ENCODE data around the gene UBTD2. TPM values are rescaled to one million over a fixed set of nuclear protein-coding genes. Genes with fewer than 3 reads are reported as not detected.

The UBTD2 gene
- polyA plus RNA-seq, 1 donor from 2014 or later = 89.9 TPM

DNA sequence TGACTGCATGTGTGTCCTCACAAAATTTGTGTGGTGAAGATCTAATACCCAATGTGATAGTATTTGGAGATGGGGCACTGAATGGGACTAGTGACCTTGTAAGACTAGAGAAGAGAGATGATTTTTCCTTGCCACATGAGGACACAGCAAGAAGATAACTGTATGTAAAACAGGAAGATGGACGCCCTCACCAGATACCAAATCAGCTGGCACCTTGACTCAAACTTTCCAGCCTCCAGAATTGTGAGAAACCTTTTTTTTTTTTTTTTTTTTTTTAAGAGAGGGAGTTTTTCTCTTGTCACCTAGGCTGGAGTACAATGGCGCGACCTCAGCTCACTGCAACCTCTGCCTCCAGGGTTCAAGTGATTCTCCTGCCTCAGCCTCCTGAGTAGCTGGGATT lies 40.3 kb downstream of the UBTD2 start:
- H3K36me3 ChIP-seq (ENCODE audit: insufficient read depth, low read length) = no peaks in the 10 kb centered on the region
- no peaks in the 10 kb centered on the region for H3K27me3 ChIP-seq (ENCODE audit: insufficient read depth, low read depth, low read length)
- no peak overlapping the region for H3K4me3 ChIP-seq (ENCODE audit: low read length)
- H3K9me2 ChIP-seq (ENCODE audit: insufficient read depth, low read length) = no peaks in the 10 kb centered on the region
- no peak overlapping the region for H3K27ac ChIP-seq (ENCODE audit: low read length)
- no peak overlapping the region for H2AFZ ChIP-seq (ENCODE audit: low read depth, low read length)
- H3K9me3 ChIP-seq (ENCODE audit: low read length) = no peaks in the 10 kb centered on the region
- peaks cover 78% of the 10 kb centered on the region for H3K79me2 ChIP-seq (replicated peaks; ENCODE audit: insufficient read depth, low read length)
- no peaks in the 10 kb centered on the region for H4K20me1 ChIP-seq (ENCODE audit: insufficient read depth)
- TF ChIP-seq TAF1 (IDR thresholded peaks at IDR 0.05; ENCODE audit: low read depth) = no peak
- TF ChIP-seq EP300 (conservative IDR thresholded peaks at IDR 0.05; ENCODE audit: poor library complexity, severe bottlenecking) = no peak
- no peak for TF ChIP-seq EZH2 (IDR thresholded peaks at IDR 0.05; ENCODE audit: borderline replicate concordance, insufficient read depth, low read length, poor library complexity, severe bottlenecking)
- no peak for TF ChIP-seq SMC3 (conservative IDR thresholded peaks at IDR 0.05; ENCODE audit: poor library complexity)
- no peak for TF ChIP-seq RAD21 (conservative IDR thresholded peaks at IDR 0.05)
- TF ChIP-seq, protein P1, sequence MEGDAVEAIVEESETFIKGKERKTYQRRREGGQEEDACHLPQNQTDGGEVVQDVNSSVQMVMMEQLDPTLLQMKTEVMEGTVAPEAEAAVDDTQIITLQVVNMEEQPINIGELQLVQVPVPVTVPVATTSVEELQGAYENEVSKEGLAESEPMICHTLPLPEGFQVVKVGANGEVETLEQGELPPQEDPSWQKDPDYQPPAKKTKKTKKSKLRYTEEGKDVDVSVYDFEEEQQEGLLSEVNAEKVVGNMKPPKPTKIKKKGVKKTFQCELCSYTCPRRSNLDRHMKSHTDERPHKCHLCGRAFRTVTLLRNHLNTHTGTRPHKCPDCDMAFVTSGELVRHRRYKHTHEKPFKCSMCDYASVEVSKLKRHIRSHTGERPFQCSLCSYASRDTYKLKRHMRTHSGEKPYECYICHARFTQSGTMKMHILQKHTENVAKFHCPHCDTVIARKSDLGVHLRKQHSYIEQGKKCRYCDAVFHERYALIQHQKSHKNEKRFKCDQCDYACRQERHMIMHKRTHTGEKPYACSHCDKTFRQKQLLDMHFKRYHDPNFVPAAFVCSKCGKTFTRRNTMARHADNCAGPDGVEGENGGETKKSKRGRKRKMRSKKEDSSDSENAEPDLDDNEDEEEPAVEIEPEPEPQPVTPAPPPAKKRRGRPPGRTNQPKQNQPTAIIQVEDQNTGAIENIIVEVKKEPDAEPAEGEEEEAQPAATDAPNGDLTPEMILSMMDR (IDR thresholded peaks at IDR 0.05; ENCODE audit: poor library complexity, severe bottlenecking) = no peak
- TF ChIP-seq, protein P2, sequence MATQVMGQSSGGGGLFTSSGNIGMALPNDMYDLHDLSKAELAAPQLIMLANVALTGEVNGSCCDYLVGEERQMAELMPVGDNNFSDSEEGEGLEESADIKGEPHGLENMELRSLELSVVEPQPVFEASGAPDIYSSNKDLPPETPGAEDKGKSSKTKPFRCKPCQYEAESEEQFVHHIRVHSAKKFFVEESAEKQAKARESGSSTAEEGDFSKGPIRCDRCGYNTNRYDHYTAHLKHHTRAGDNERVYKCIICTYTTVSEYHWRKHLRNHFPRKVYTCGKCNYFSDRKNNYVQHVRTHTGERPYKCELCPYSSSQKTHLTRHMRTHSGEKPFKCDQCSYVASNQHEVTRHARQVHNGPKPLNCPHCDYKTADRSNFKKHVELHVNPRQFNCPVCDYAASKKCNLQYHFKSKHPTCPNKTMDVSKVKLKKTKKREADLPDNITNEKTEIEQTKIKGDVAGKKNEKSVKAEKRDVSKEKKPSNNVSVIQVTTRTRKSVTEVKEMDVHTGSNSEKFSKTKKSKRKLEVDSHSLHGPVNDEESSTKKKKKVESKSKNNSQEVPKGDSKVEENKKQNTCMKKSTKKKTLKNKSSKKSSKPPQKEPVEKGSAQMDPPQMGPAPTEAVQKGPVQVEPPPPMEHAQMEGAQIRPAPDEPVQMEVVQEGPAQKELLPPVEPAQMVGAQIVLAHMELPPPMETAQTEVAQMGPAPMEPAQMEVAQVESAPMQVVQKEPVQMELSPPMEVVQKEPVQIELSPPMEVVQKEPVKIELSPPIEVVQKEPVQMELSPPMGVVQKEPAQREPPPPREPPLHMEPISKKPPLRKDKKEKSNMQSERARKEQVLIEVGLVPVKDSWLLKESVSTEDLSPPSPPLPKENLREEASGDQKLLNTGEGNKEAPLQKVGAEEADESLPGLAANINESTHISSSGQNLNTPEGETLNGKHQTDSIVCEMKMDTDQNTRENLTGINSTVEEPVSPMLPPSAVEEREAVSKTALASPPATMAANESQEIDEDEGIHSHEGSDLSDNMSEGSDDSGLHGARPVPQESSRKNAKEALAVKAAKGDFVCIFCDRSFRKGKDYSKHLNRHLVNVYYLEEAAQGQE (IDR thresholded peaks at IDR 0.05; ENCODE audit: borderline replicate concordance) = no peak
- no peak for TF ChIP-seq POLR2AphosphoS5 (IDR thresholded peaks at IDR 0.05)
- no peak for TF ChIP-seq MXI1 (conservative IDR thresholded peaks at IDR 0.05; ENCODE audit: poor library complexity, severe bottlenecking)
- H3K4me2 ChIP-seq (ENCODE audit: low read length) = no peak overlapping the region
- H3K9ac ChIP-seq (ENCODE audit: low read length) = no peak overlapping the region
- no peaks in the 10 kb centered on the region for H3F3A ChIP-seq (ENCODE audit: insufficient read depth, low read length, poor library complexity, severe bottlenecking)

DNA sequence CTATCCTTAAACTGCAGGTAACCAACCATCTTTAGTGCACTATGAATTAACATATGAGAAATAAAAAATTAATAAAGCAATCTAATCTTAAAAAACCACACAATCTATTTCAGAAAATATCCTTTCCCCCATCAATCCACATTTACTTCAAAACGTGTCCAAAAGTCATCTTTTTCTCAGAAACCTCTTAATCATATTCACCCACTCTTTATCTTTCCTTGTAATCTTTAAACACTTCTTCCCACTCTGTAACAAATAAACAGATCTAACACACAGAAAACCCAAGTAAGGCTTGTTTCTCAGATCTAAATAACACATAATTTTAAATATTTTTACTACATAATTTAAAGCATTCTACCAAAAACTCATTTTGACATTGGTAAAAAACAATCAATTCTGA lies 45.2 kb downstream of the UBTD2 start:
- H3K4me3 ChIP-seq (ENCODE audit: low read length) = no peak overlapping the region
- H3K27ac ChIP-seq (ENCODE audit: low read length) = no peak overlapping the region
- H4K20me1 ChIP-seq (ENCODE audit: insufficient read depth) = no peaks in the 10 kb centered on the region
- H3K27me3 ChIP-seq (ENCODE audit: insufficient read depth, low read depth, low read length) = no peaks in the 10 kb centered on the region
- H3K36me3 ChIP-seq (ENCODE audit: insufficient read depth, low read length) = peaks cover 2% of the 10 kb centered on the region
- H3K79me2 ChIP-seq (replicated peaks; ENCODE audit: insufficient read depth, low read length) = peaks cover 69% of the 10 kb centered on the region
- no peaks in the 10 kb centered on the region for H3K9me3 ChIP-seq (ENCODE audit: low read length)
- no peak overlapping the region for H2AFZ ChIP-seq (ENCODE audit: low read depth, low read length)
- TF ChIP-seq EP300 (conservative IDR thresholded peaks at IDR 0.05; ENCODE audit: poor library complexity, severe bottlenecking) (no peak), RAD21 (conservative IDR thresholded peaks at IDR 0.05) (no peak), POLR2AphosphoS5 (IDR thresholded peaks at IDR 0.05) (no peak), SMC3 (conservative IDR thresholded peaks at IDR 0.05; ENCODE audit: poor library complexity) (no peak), MXI1 (conservative IDR thresholded peaks at IDR 0.05; ENCODE audit: poor library complexity, severe bottlenecking) (no peak), EZH2 (IDR thresholded peaks at IDR 0.05; ENCODE audit: borderline replicate concordance, insufficient read depth, low read length, poor library complexity, severe bottlenecking) (no peak), TAF1 (IDR thresholded peaks at IDR 0.05; ENCODE audit: low read depth) (no peak)
- TF ChIP-seq, protein P2 (IDR thresholded peaks at IDR 0.05; ENCODE audit: borderline replicate concordance) = no peak
- TF ChIP-seq, protein P1 (IDR thresholded peaks at IDR 0.05; ENCODE audit: poor library complexity, severe bottlenecking) = no peak
- H3K4me2 ChIP-seq (ENCODE audit: low read length) = no peak overlapping the region
- H3K9me2 ChIP-seq (ENCODE audit: insufficient read depth, low read length) = no peaks in the 10 kb centered on the region
- H3K9ac ChIP-seq (ENCODE audit: low read length) = no peak overlapping the region
- no peaks in the 10 kb centered on the region for H3F3A ChIP-seq (ENCODE audit: insufficient read depth, low read length, poor library complexity, severe bottlenecking)
